ENCODE results near the gene ATG9B. TPM values are rescaled to one million over a fixed set of nuclear protein-coding genes. Genes with fewer than 3 reads are reported as not detected.

The ATG9B gene
- total and polyA plus RNA-seq, 9 of the 15 experiments (the other 6 are each of a cell fraction or from before 2014, with no cell fraction given) = 0.29 to 8.0 (median 2.1) TPM

- TF ChIP-seq UBTF (IDR thresholded peaks at IDR 0.05; ENCODE audit: borderline replicate concordance in 1 of 2, low read depth in 2 of 2, low read length in 2 of 2) = 0 out of 4 replicates have a peak, but pooled peaks of 1 of the 2 experiments have one; percentile 30
- no peak for TF ChIP-seq FOXP1 (CRISPR knock-in tag; IDR thresholded peaks at IDR 0.05)
- TF ChIP-seq CTCF (IDR thresholded peaks at IDR 0.05 in 2 of 3, conservative IDR thresholded peaks at IDR 0.05 in 1 of 3; ENCODE audit: insufficient read depth in 2 of 3, low read depth in 1 of 3, low read length in 3 of 3) = no peak
- no peak for TF ChIP-seq ZBTB9 (CRISPR knock-in tag; IDR thresholded peaks at IDR 0.05)
- TF ChIP-seq NR4A1 (CRISPR knock-in tag; IDR thresholded peaks at IDR 0.05) = no peak
- no peak for TF ChIP-seq NR4A1 (tag; IDR thresholded peaks at IDR 0.05)
- no peak for TF ChIP-seq FUS (optimal IDR thresholded peaks at IDR 0.05; ENCODE audit: low read depth, low read length)
- TF ChIP-seq SRSF9 (IDR thresholded peaks at IDR 0.05; ENCODE audit: borderline replicate concordance, low read depth, low read length) = no peak
- TF ChIP-seq ZBTB33 (CRISPR knock-in tag; IDR thresholded peaks at IDR 0.05) = no peak
- TF ChIP-seq ELF1 (tag; IDR thresholded peaks at IDR 0.05) = no peak
Observed at GRCh38 chr7:151060113-151060415, 35.8 kb upstream of the ATG9B start (continued).
